ENCODE results near the gene GLDC. TPM values are rescaled to one million over a fixed set of nuclear protein-coding genes. Genes with fewer than 3 reads are reported as not detected.
A peak's percentile ranks its signal among the peaks of the same experiment; 100 is the strongest.

The GLDC gene
- total RNA-seq, 4 donors from 2014 or later: 14.4 to 54.1 (median 21.8) TPM

DNA sequence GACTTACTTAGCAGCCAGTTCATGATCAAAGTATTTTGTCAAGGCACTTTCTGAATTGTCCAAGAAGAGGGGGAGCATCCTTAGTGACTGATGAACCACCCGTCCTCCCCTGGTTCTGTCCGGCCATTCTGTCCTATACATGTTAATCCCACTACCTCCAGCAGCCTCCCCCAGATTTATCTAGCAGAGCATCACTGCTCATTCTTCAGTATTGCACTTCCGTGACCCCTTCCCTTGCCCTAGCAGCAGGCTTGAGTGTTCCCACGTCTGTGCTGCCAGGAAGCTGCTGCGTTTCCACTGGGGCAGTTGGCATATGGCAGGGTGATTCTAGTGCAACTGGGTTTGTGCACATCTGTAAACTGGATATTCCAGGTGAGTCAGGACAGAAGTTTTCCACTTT, 4.5 kb downstream of the GLDC start:
- no peaks in the 10 kb centered on the region for H3K36me3 ChIP-seq
- TF ChIP-seq EP300 (IDR thresholded peaks at IDR 0.05): no peak
- no peak for TF ChIP-seq POLR2A (IDR thresholded peaks at IDR 0.05)
- TF ChIP-seq, protein P1, sequence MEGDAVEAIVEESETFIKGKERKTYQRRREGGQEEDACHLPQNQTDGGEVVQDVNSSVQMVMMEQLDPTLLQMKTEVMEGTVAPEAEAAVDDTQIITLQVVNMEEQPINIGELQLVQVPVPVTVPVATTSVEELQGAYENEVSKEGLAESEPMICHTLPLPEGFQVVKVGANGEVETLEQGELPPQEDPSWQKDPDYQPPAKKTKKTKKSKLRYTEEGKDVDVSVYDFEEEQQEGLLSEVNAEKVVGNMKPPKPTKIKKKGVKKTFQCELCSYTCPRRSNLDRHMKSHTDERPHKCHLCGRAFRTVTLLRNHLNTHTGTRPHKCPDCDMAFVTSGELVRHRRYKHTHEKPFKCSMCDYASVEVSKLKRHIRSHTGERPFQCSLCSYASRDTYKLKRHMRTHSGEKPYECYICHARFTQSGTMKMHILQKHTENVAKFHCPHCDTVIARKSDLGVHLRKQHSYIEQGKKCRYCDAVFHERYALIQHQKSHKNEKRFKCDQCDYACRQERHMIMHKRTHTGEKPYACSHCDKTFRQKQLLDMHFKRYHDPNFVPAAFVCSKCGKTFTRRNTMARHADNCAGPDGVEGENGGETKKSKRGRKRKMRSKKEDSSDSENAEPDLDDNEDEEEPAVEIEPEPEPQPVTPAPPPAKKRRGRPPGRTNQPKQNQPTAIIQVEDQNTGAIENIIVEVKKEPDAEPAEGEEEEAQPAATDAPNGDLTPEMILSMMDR (IDR thresholded peaks at IDR 0.05): no peak
- no peak overlapping the region for H3K27ac ChIP-seq
- WGBS, 2 donors: 68 to 69% methylated on average over 5 of the region's 5 CpGs
- H3K27me3 ChIP-seq: peaks cover 0 to 41% of the 10 kb centered on the region in 2 donors
- no peaks in the 10 kb centered on the region for H3K9me3 ChIP-seq
- peaks cover 0 to 20% (median 10%) of the 10 kb centered on the region in 4 donors for H3K4me1 ChIP-seq
- no peak for DNase-seq (ENCODE audit: low spot score in 2 of 2)
- H3K4me3 ChIP-seq: no peak overlapping the region

DNA sequence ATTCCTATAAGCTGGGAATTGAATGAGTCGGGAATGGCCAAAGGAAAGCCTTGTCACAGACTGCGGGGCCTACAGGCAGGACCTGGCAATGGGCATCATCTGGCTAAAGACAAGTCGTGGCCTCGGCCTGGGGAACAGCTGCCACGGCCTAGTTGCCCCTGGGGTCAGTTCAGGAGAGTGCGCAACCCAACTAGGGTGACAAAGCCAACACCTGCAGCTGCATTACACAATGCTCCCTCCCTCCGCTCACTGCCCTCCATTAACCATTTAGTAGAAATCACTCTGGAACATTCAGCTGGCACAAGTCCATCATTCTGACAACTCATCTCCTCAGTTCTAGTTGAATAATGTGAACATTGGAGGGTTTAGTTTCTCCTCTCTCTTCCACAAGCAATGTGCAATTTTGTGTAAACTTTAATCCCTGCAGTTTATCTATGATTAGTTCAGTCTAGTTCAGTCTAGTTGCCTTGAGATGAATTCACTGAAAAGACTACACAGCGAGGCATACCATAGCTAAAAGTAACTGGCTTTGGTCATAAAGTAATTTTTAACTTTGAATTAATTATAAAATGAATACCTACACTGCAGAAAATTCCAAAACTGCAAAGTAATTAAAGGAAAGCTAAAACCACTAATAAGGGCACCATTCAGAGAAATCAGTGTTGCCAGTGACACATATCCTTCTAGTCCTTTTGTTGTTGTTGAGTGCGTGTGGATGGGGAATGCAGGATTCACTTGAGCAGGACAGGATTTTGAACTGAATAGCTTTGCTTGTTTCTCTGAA, 5.1 kb downstream of the GLDC start:
- Histone ChIP-seq H3K4me1 (peaks cover 0 to 14% (median 7%) of the 10 kb centered on the region in 4 donors), H3K27me3 (peaks cover 0 to 35% of the 10 kb centered on the region in 2 donors), H3K27ac (no peak overlapping the region), H3K4me3 (no peak overlapping the region), H3K36me3 (no peaks in the 10 kb centered on the region), H3K9me3 (no peaks in the 10 kb centered on the region)
- no peak for TF ChIP-seq EP300 (IDR thresholded peaks at IDR 0.05)
- TF ChIP-seq, protein P1 (IDR thresholded peaks at IDR 0.05): no peak
- TF ChIP-seq POLR2A (IDR thresholded peaks at IDR 0.05): no peak
- WGBS, 2 donors: 69 to 78% methylated on average over 9 of the region's 9 CpGs
- DNase-seq (ENCODE audit: low spot score in 2 of 2): no peak

- Histone ChIP-seq H3K9me3 (no peaks in the 10 kb centered on the region), H3K4me3 (no peak overlapping the region), H3K36me3 (no peaks in the 10 kb centered on the region), H3K27ac (no peak overlapping the region), H3K27me3 (peaks cover 0 to 29% of the 10 kb centered on the region in 2 donors), H3K4me1 (peaks cover 0 to 6% (median 2%) of the 10 kb centered on the region in 4 donors)
- 86 to 89% methylated on average over 3 of the region's 3 CpGs for WGBS, 2 donors
- no peak for TF ChIP-seq POLR2A (IDR thresholded peaks at IDR 0.05)
- TF ChIP-seq EP300 (IDR thresholded peaks at IDR 0.05): no peak
- TF ChIP-seq, protein P1 (IDR thresholded peaks at IDR 0.05): no peak
- DNase-seq (ENCODE audit: low spot score in 2 of 2): no peak
Measured at GRCh38 chr9:6639622-6640021, 5.9 kb downstream of the GLDC start.

DNA sequence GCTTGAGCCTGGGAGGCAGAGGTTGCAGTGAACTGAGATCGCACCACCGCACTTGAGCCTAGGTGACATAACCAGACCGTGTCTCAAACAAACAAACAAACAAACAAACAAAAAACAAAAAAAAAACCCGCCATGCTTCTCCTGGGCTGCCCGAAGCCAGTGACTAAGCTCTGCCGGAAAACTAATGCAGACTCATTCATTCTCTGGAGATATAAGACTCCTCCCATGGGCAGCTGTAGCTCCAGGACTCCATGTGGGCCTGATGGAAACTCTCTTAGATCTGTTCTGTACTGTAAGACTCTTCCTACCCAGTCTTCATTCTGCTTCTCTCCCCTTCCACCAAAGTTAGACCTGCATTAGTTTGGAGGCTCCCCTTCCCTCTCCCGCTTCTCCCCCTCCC, 11.1 kb downstream of the GLDC start:
- H3K27me3 ChIP-seq: no peaks in the 10 kb centered on the region
- H3K4me1 ChIP-seq: no peaks in the 10 kb centered on the region
- H3K27ac ChIP-seq: no peak overlapping the region
- H3K9me3 ChIP-seq: no peaks in the 10 kb centered on the region
- no peak overlapping the region for H3K4me3 ChIP-seq
- no peaks in the 10 kb centered on the region for H3K36me3 ChIP-seq
- no peak for TF ChIP-seq EP300 (IDR thresholded peaks at IDR 0.05)
- no peak for DNase-seq (ENCODE audit: low spot score in 2 of 2)
- WGBS, 2 donors: 83 to 85% methylated on average over 7 of the region's 7 CpGs

DNA sequence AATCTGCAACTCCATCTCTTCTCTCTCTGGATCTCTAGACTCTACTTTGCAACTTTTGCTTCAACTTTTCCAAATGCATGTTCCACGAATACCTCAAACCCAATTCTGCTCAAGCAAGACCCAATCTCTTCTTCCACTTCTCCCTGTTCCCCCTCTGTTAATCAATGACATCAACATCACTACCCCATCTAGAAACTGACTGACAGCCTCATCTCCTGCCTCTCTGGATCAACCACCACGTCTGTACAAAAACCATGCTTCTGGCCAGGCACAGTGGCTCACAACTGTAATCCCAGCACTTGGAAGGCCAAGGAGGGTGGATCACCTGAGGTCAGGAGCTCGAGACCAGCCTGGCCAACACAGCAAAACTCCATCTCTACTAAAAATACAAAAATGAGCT, 12.2 kb downstream of the GLDC start:
- Histone ChIP-seq H3K4me1 (no peaks in the 10 kb centered on the region), H3K9me3 (no peaks in the 10 kb centered on the region), H3K27ac (peak overlapping the region in 1 of 4 donors; percentile 47), H3K27me3 (no peaks in the 10 kb centered on the region), H3K36me3 (no peaks in the 10 kb centered on the region), H3K4me3 (no peak overlapping the region)
- no peak for DNase-seq (ENCODE audit: low spot score in 2 of 2)
- WGBS, 2 donors: 82 to 84% methylated on average over 3 of the region's 3 CpGs
- no peak for TF ChIP-seq EP300 (IDR thresholded peaks at IDR 0.05)
- TF ChIP-seq, protein P1 (IDR thresholded peaks at IDR 0.05): no peak
- TF ChIP-seq POLR2A (IDR thresholded peaks at IDR 0.05): no peak

Measured in tibial nerve (tissue), 4 donors.